Naive thymus-derived CD4-positive, alpha-beta T cell (primary cell): Measurements from ENCODE around the gene PRDM16. TPM values are rescaled to one million over a fixed set of nuclear protein-coding genes. Genes with fewer than 3 reads are reported as not detected.

Experiments
- ATAC-seq: fragments of 150-1000 bp; cut with Tn5 transposase; 2 replicates; pipeline ENCODE4 v1.10.0; 2021; ENCODE audit warnings: mild to moderate bottlenecking, moderate library complexity
- CTCF ChIA-PET: fragments of 350-600 bp; sonication (Branson Sonifier 250); formaldehyde crosslinking; loops from one replicate; lab custom pipeline; 2021; ENCODE audit warnings: antibody characterized with exemption; lab: Charles Lee
- POLR2A ChIA-PET: fragments of 350-600 bp; sonication (Branson Sonifier 250); formaldehyde crosslinking; loops from one replicate; lab custom pipeline; 2021; ENCODE audit warnings: antibody characterized with exemption, inconsistent platforms; lab: Charles Lee
- DNase-seq, 9 donors: peaks; one replicate each; pipeline versions ENCODE4 v3.0.0 to v3.0.0-alpha.2; 2020 to 2022; ENCODE audit warnings: mixed read lengths in 1 of 9
- H3K27ac ChIP-seq: one replicate; pipeline ENCODE4 v1.7.0; 2013; ENCODE audit warnings: mild to moderate bottlenecking, low read depth, low read length, moderate library complexity
- H3K27me3 ChIP-seq, 2 donors: one replicate each; pipeline ENCODE4 v1.7.0; 2013; ENCODE audit warnings: low read length in 2 of 2, mild to moderate bottlenecking in 2 of 2, moderate library complexity in 2 of 2; ENCODE audit not compliant: control insufficient read depth in 2 of 2, insufficient read depth in 2 of 2
- H3K36me3 ChIP-seq, 3 experiments: 1 replicate in 2 of 3; 2 replicates in 1 of 3; pipeline ENCODE4 v1.7.0; 2013; ENCODE audit warnings: low read length in 3 of 3, mild to moderate bottlenecking in 3 of 3, moderate library complexity in 1 of 3; ENCODE audit not compliant: insufficient read depth in 3 of 3, control insufficient read depth in 2 of 3
- H3K4me1 ChIP-seq, 2 donors: one replicate each; pipeline ENCODE4 v1.7.0; 2013; ENCODE audit warnings: low read length in 2 of 2, mild to moderate bottlenecking in 2 of 2, moderate library complexity in 1 of 2; ENCODE audit not compliant: control insufficient read depth in 2 of 2, insufficient read depth in 2 of 2
- H3K4me3 ChIP-seq: 2 replicates; pipeline ENCODE4 v1.7.0; 2013; ENCODE audit warnings: mild to moderate bottlenecking, low read length
- H3K9me3 ChIP-seq, 3 experiments: 1 replicate in 2 of 3; 2 replicates in 1 of 3; pipeline ENCODE4 v1.7.0; 2013; ENCODE audit warnings: low read length in 3 of 3; ENCODE audit not compliant: control insufficient read depth in 2 of 3
- H3K27ac Mint-ChIP-seq, 9 donors: one replicate each; pipeline ENCODE4 v1.8.0; 2020 to 2022; ENCODE audit warnings: mixed read lengths in 9 of 9, mild to moderate bottlenecking in 8 of 9, moderate library complexity in 5 of 9, inconsistent platforms in 2 of 9
- H3K27me3 Mint-ChIP-seq, 5 donors: one replicate each; pipeline ENCODE4 v1.8.0; 2021 to 2022; ENCODE audit warnings: mixed read lengths in 5 of 5, mild to moderate bottlenecking in 1 of 5
- H3K36me3 Mint-ChIP-seq, 5 donors: one replicate each; pipeline ENCODE4 v1.8.0; 2020 to 2022; ENCODE audit warnings: mixed read lengths in 5 of 5, mild to moderate bottlenecking in 3 of 5, inconsistent platforms in 1 of 5
- H3K4me1 Mint-ChIP-seq, 7 donors: one replicate each; pipeline ENCODE4 v1.8.0; 2020 to 2022; ENCODE audit warnings: mixed read lengths in 7 of 7, mild to moderate bottlenecking in 3 of 7, inconsistent platforms in 1 of 7
- H3K4me3 Mint-ChIP-seq, 10 donors: one replicate each; pipeline ENCODE4 v1.8.0; 2020 to 2022; ENCODE audit warnings: mild to moderate bottlenecking in 10 of 10, mixed read lengths in 10 of 10, moderate library complexity in 6 of 10, inconsistent platforms in 2 of 10
- H3K9me3 Mint-ChIP-seq, 11 donors: one replicate each; pipeline ENCODE4 v1.8.0; 2020 to 2022; ENCODE audit warnings: mixed read lengths in 11 of 11, mild to moderate bottlenecking in 4 of 11, inconsistent platforms in 1 of 11, moderate library complexity in 1 of 11
- intact Hi-C, 2 donors: fragments of 100-400 bp; cut with micrococcal nuclease; formaldehyde crosslinking; loops; one replicate each; pipeline ENCODE4 v1.15.1; 2023
- polyA plus RNA-seq, 2 donors: library from polyadenylated mRNA; unstranded; fragments of 300-500 nt; fragmentation: Illumina TruSeq; gene quantifications; one replicate each; pipeline ENCODE4 v1.2.3, GENCODE V29; 2021
- total RNA-seq, 6 experiments: library from RNA in 5 of 6; stranded (reverse) in 5 of 6; gene quantifications; 1 replicate in 5 of 6; 2 replicates in 1 of 6; pipeline ENCODE4 v1.2.3 and lab custom pipeline; 2021 to 2026

The PRDM16 gene
- total and polyA plus RNA-seq, 7 experiments from 2014 or later: 0.05 to 0.61 (median 0.36) TPM; not detected in 2

- ATAC-seq: no peak
- no peaks in the 10 kb centered on the region for H3K9me3 Mint-ChIP-seq
- POLR2A ChIA-PET: interaction anchor here (1.0 kb wide), 1 partner anchor 12 kb away, joined by 3 read pairs; no protein-coding TSS in a partner anchor
Measured at GRCh38 chr1:3028531-3029282, 40.3 kb upstream of the PRDM16 start.

GRCh38 chr1:3029481-3029961, 39.5 kb upstream of the PRDM16 start:
- DNase-seq (peak in 1 of 9 donors; percentile 3), ATAC-seq (no peak)
- no peak overlapping the region for H3K27ac ChIP-seq
- Mint-ChIP-seq H3K4me1 (peaks cover 5 to 25% (median 19%) of the 10 kb centered on the region in 7 donors), H3K9me3 (no peaks in the 10 kb centered on the region), H3K36me3 (no peaks in the 10 kb centered on the region), H3K4me3 (no peak overlapping the region), H3K27ac (no peak overlapping the region), H3K27me3 (peaks cover 0 to 2% (median 0%) of the 10 kb centered on the region in 5 donors)
- intact Hi-C loops: no loop called here
- no peaks in the 10 kb centered on the region for H3K36me3 ChIP-seq
- ChIA-PET POLR2A (no interaction called here), CTCF (no interaction called here)
- no peaks in the 10 kb centered on the region for H3K9me3 ChIP-seq
- H3K4me3 ChIP-seq: no peak overlapping the region
- H3K4me1 ChIP-seq: peaks cover 0 to 26% of the 10 kb centered on the region in 2 donors
- H3K27me3 ChIP-seq: no peaks in the 10 kb centered on the region

More at GRCh38 chr1:3028531-3029282, 40.3 kb upstream of the PRDM16 start:
- Mint-ChIP-seq H3K4me1 (peaks cover 5 to 17% (median 11%) of the 10 kb centered on the region in 7 donors), H3K4me3 (no peak overlapping the region), H3K36me3 (no peaks in the 10 kb centered on the region), H3K27ac (no peak overlapping the region), H3K27me3 (peaks cover 0 to 1% (median 0%) of the 10 kb centered on the region in 5 donors)
- no peaks in the 10 kb centered on the region for H3K9me3 ChIP-seq
- no peak overlapping the region for H3K4me3 ChIP-seq
- H3K27ac ChIP-seq: no peak overlapping the region
- CTCF ChIA-PET: no interaction called here
- H3K27me3 ChIP-seq: no peaks in the 10 kb centered on the region
- H3K4me1 ChIP-seq: peaks cover 0 to 17% of the 10 kb centered on the region in 2 donors
- DNase-seq: no peak
- no peaks in the 10 kb centered on the region for H3K36me3 ChIP-seq
- intact Hi-C loops: no loop called here

GRCh38 chr1:3029991-3030662, 38.9 kb upstream of the PRDM16 start:
- intact Hi-C loops: loop anchor here in 1 of 2 donors (10.0 kb wide), 1 partner anchor 615 kb away; the partner anchor contains the start of gene PEX10

DNA sequence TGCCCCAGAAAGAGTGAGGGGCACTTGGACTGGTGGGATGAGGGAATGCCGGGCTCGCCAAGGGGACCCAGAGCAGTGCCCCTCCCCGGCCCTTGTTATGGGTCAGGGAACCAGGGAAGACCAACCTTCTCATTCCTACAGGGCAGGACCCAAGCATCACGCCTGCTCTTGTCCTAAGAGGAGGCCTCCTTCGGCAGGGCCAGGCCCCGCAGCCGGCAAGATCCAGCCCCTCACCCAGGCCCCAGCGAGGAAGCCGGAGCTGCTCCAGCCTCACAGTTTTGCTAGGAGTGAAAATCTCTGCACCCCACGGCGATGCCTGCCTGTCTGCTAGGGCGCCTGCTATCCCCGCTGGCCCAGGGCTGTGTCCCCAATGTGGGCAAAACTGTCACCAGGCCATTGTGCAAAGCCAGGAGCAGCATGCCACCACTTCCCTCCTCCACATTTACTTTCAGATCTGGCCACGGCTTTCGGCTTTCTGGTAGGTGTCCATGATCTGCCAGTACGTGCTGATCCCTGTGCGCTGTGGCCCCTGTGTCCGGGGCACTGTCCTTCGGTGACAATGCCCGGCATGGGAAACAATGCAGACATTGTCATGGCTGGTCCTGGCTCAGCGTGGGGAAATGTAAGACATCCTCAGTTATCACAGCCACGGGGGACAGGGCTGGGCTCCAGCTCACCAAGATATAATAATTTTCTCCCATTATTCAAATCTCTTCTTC, 38.2 kb upstream of the PRDM16 start:
- H3K4me3 ChIP-seq: no peak overlapping the region
- Mint-ChIP-seq H3K4me1 (peaks cover 5 to 32% (median 21%) of the 10 kb centered on the region in 7 donors), H3K27ac (no peak overlapping the region), H3K27me3 (peaks cover 0 to 2% (median 0%) of the 10 kb centered on the region in 5 donors), H3K9me3 (no peaks in the 10 kb centered on the region), H3K36me3 (no peaks in the 10 kb centered on the region), H3K4me3 (no peak overlapping the region)
- peaks cover 0 to 26% of the 10 kb centered on the region in 2 donors for H3K4me1 ChIP-seq
- DNase-seq (peak in 1 of 9 donors; percentile 2), ATAC-seq (no peak)
- ChIA-PET CTCF (no interaction called here), POLR2A (no interaction called here)
- H3K36me3 ChIP-seq: no peaks in the 10 kb centered on the region
- H3K9me3 ChIP-seq: no peaks in the 10 kb centered on the region
- no peaks in the 10 kb centered on the region for H3K27me3 ChIP-seq
- intact Hi-C loops: loop anchor here in 1 of 2 donors (10.0 kb wide), 1 partner anchor 616 kb away; the partner anchor contains the start of gene PEX10
- no peak overlapping the region for H3K27ac ChIP-seq

More at GRCh38 chr1:3029991-3030662, 38.9 kb upstream of the PRDM16 start:
- Mint-ChIP-seq H3K4me3 (no peak overlapping the region), H3K27me3 (peaks cover 0 to 2% (median 0%) of the 10 kb centered on the region in 5 donors), H3K36me3 (no peaks in the 10 kb centered on the region), H3K4me1 (peaks cover 5 to 26% (median 21%) of the 10 kb centered on the region in 7 donors), H3K27ac (no peak overlapping the region), H3K9me3 (no peaks in the 10 kb centered on the region)
- ChIA-PET CTCF (no interaction called here), POLR2A (no interaction called here)
- peaks cover 0 to 26% of the 10 kb centered on the region in 2 donors for H3K4me1 ChIP-seq
- DNase-seq (peak in 1 of 9 donors; percentile 6), ATAC-seq (no peak)
- no peak overlapping the region for H3K4me3 ChIP-seq
- H3K9me3 ChIP-seq: no peaks in the 10 kb centered on the region
- H3K27ac ChIP-seq: no peak overlapping the region
- no peaks in the 10 kb centered on the region for H3K36me3 ChIP-seq
- no peaks in the 10 kb centered on the region for H3K27me3 ChIP-seq

- Mint-ChIP-seq H3K36me3 (no peaks in the 10 kb centered on the region), H3K9me3 (no peaks in the 10 kb centered on the region), H3K4me1 (peaks cover 5 to 35% (median 21%) of the 10 kb centered on the region in 7 donors), H3K4me3 (peak overlapping the region in 2 of 10 donors; percentile 56 to 59), H3K27me3 (peaks cover 0 to 2% (median 0%) of the 10 kb centered on the region in 5 donors), H3K27ac (peak overlapping the region in 2 of 9 donors; percentile 67 to 85)
- CTCF ChIA-PET: no interaction called here
- POLR2A ChIA-PET: no interaction called here
- ATAC-seq (no peak), DNase-seq (peak in 1 of 9 donors; percentile 6)
- H3K4me3 ChIP-seq: no peak overlapping the region
- H3K27me3 ChIP-seq: no peaks in the 10 kb centered on the region
- peaks cover 0 to 26% of the 10 kb centered on the region in 2 donors for H3K4me1 ChIP-seq
- H3K27ac ChIP-seq: no peak overlapping the region
- H3K9me3 ChIP-seq: no peaks in the 10 kb centered on the region
- intact Hi-C loops: loop anchor here in 1 of 2 donors (10.0 kb wide), 1 partner anchor 617 kb away; the partner anchor contains the start of gene PEX10
- no peaks in the 10 kb centered on the region for H3K36me3 ChIP-seq
Measured at GRCh38 chr1:3031401-3032221, 37.4 kb upstream of the PRDM16 start.
